H1 (cell line): ENCODE measurements around the gene PSMB11. TPM values are rescaled to one million over a fixed set of nuclear protein-coding genes. Genes with fewer than 3 reads are reported as not detected.

Experiments used
- CTCF ChIA-PET: fragments of 300-600 bp; sonication (Branson Sonifier 250); formaldehyde crosslinking; loops from one replicate; lab custom pipeline; 2021; ENCODE audit not compliant: partially characterized antibody; lab: Charles Lee
- POLR2A ChIA-PET: fragments of 300-600 bp; sonication (Branson Sonifier 250); formaldehyde crosslinking; loops from one replicate; lab custom pipeline; 2021; ENCODE audit warnings: inconsistent platforms; ENCODE audit not compliant: partially characterized antibody; lab: Charles Lee
- DNase-seq, 2 experiments: peaks; one replicate each; pipeline versions ENCODE4 v3.0.0 to v3.0.0-alpha.2; 2010 to 2022; ENCODE audit warnings: low spot score in 2 of 2, low read depth in 1 of 2, mixed read lengths in 1 of 2
- FAIRE-seq: peaks from 2 replicates; lab custom pipeline; 2011; peaks lifted over from hg19 to GRCh38; lab: Jason Lieb, UNC
- H2AFZ ChIP-seq: 2 replicates; pipeline ENCODE4 v1.8.1; 2012; ENCODE audit warnings: low read length, inconsistent platforms
- H2AK5ac ChIP-seq: 2 replicates; pipeline ENCODE4 v1.6.1; 2013; ENCODE audit warnings: low read depth, low read length
- H2BK120ac ChIP-seq: replicated peaks from 2 replicates; pipeline ENCODE3; 2013; ENCODE audit warnings: low read depth, low read length, inconsistent platforms
- H2BK12ac ChIP-seq: 2 replicates; pipeline ENCODE4 v1.6.1; 2013; ENCODE audit warnings: low read depth, low read length
- H2BK15ac ChIP-seq: 2 replicates; pipeline ENCODE4 v1.6.1; 2013; ENCODE audit warnings: low read length
- H2BK20ac ChIP-seq: 2 replicates; pipeline ENCODE4 v1.6.1; 2013; ENCODE audit warnings: low read length
- H2BK5ac ChIP-seq: 2 replicates; pipeline ENCODE4 v1.6.1; 2013; ENCODE audit warnings: low read depth, low read length
- H3K14ac ChIP-seq: 2 replicates; pipeline ENCODE4 v1.6.1; 2013; ENCODE audit warnings: inconsistent platforms; ENCODE audit not compliant: insufficient read length
- H3K18ac ChIP-seq: 2 replicates; pipeline ENCODE4 v1.6.1; 2013; ENCODE audit warnings: low read length; ENCODE audit errors: extremely low read depth
- H3K23ac ChIP-seq: 2 replicates; pipeline ENCODE4 v1.6.1; 2013; ENCODE audit warnings: inconsistent platforms; ENCODE audit not compliant: insufficient read length
- H3K23me2 ChIP-seq: 2 replicates; pipeline ENCODE4 v1.6.1; 2013; ENCODE audit warnings: low read depth, low read length
- H3K27ac ChIP-seq: 2 replicates; pipeline ENCODE4 v1.6.1; 2011; ENCODE audit warnings: low read depth, low read length, inconsistent platforms
- H3K27me3 ChIP-seq, 4 experiments: replicated peaks in 1 of 4; 1 replicate in 1 of 4; 2 replicates in 3 of 4; pipeline versions ENCODE4 v1.6.1 to v1.8.1; 2011 to 2013; ENCODE audit warnings: low read length in 3 of 4, mild to moderate bottlenecking in 3 of 4, inconsistent platforms in 2 of 4, mixed read lengths in 2 of 4, moderate library complexity in 1 of 4; ENCODE audit not compliant: control insufficient read depth in 3 of 4, insufficient read depth in 3 of 4; ENCODE audit errors: extremely low read depth in 1 of 4
- H3K36me3 ChIP-seq, 4 experiments: 2 replicates each; pipeline versions ENCODE4 v1.6.1 to v1.8.1; 2011 to 2013; ENCODE audit warnings: mild to moderate bottlenecking in 4 of 4, low read length in 3 of 4, moderate library complexity in 2 of 4, control low read depth in 1 of 4, inconsistent platforms in 1 of 4; ENCODE audit not compliant: insufficient read depth in 4 of 4, control insufficient read depth in 2 of 4
- H3K4ac ChIP-seq: replicated peaks from 2 replicates; pipeline ENCODE3; 2013; ENCODE audit warnings: low read length, low read depth, mixed read lengths, inconsistent platforms; ENCODE audit not compliant: insufficient read length
- H3K4me1 ChIP-seq, 4 experiments: replicated peaks in 1 of 4; 1 replicate in 1 of 4; 2 replicates in 3 of 4; pipeline versions ENCODE4 v1.6.1 to v1.8.1; 2011 to 2013; ENCODE audit warnings: low read length in 3 of 4, inconsistent platforms in 2 of 4, mixed read lengths in 1 of 4; ENCODE audit not compliant: insufficient read depth in 4 of 4, control insufficient read depth in 3 of 4
- H3K4me2 ChIP-seq, 2 experiments: 2 replicates each; pipeline versions ENCODE4 v1.6.1 to v1.8.1; 2011 to 2013; ENCODE audit warnings: low read depth in 2 of 2, low read length in 2 of 2, control low read depth in 1 of 2, inconsistent platforms in 1 of 2, mild to moderate bottlenecking in 1 of 2; ENCODE audit not compliant: insufficient read depth in 1 of 2
- H3K4me3 ChIP-seq, 4 experiments: fragments of 200-600, 300-600 bp in 1 of 4; sonication (generic), shearing (Covaris generic), sonication (Bioruptor Twin) in 1 of 4; 2 replicates each; pipeline versions ENCODE4 v1.5.1 to v1.8.1; 2011 to 2016; ENCODE audit warnings: low read length in 4 of 4, low read depth in 3 of 4, control low read depth in 2 of 4, inconsistent platforms in 2 of 4, mild to moderate bottlenecking in 2 of 4, mixed read lengths in 1 of 4, moderate library complexity in 1 of 4; ENCODE audit not compliant: insufficient read depth in 2 of 4; ENCODE audit errors: extremely low read depth in 1 of 4
- H3K56ac ChIP-seq: replicated peaks from 2 replicates; pipeline ENCODE3; 2013; ENCODE audit warnings: low read depth, mild to moderate bottlenecking, mixed read lengths, low read length, inconsistent platforms; ENCODE audit not compliant: insufficient read length
- H3K79me1 ChIP-seq: 2 replicates; pipeline ENCODE4 v1.6.1; 2013; ENCODE audit warnings: low read depth, low read length, control low read depth
- H3K79me2 ChIP-seq, 2 experiments: 2 replicates each; pipeline versions ENCODE4 v1.6.1 to v1.8.1; 2012 to 2013; ENCODE audit warnings: low read length in 2 of 2, mild to moderate bottlenecking in 2 of 2, inconsistent platforms in 1 of 2; ENCODE audit not compliant: insufficient read depth in 2 of 2, control insufficient read depth in 1 of 2
- H3K9ac ChIP-seq, 4 experiments: replicated peaks in 1 of 4; 1 replicate in 1 of 4; 2 replicates in 3 of 4; pipeline versions ENCODE4 v1.6.1 to v1.8.1; 2011 to 2013; ENCODE audit warnings: low read depth in 3 of 4, low read length in 3 of 4, control low read depth in 2 of 4, mild to moderate bottlenecking in 2 of 4, moderate library complexity in 2 of 4, inconsistent platforms in 1 of 4; ENCODE audit errors: extremely low read depth in 1 of 4
- H3K9me3 ChIP-seq, 2 experiments: 2 replicates each; pipeline versions ENCODE4 v1.6.1 to v1.8.1; 2012 to 2013; ENCODE audit warnings: mild to moderate bottlenecking in 2 of 2, moderate library complexity in 2 of 2, control low read depth in 1 of 2, inconsistent platforms in 1 of 2, low read depth in 1 of 2, low read length in 1 of 2, mixed read lengths in 1 of 2; ENCODE audit not compliant: insufficient read depth in 2 of 2
- H4K20me1 ChIP-seq, 2 experiments: replicated peaks in 1 of 2; 2 replicates each; pipeline versions ENCODE3 to v1.8.1; 2011 to 2013; ENCODE audit warnings: inconsistent platforms in 2 of 2, low read length in 2 of 2, mild to moderate bottlenecking in 1 of 2; ENCODE audit not compliant: insufficient read depth in 2 of 2, control insufficient read depth in 1 of 2
- H4K5ac ChIP-seq: 2 replicates; pipeline ENCODE4 v1.6.1; 2013; ENCODE audit warnings: low read length, low read depth, mixed read lengths, inconsistent platforms; ENCODE audit not compliant: insufficient read length
- H4K8ac ChIP-seq: 2 replicates; pipeline ENCODE4 v1.8.0; 2013; ENCODE audit warnings: mild to moderate bottlenecking, moderate library complexity, low read length, inconsistent platforms; ENCODE audit not compliant: insufficient read depth; ENCODE audit errors: extremely low read depth
- H4K91ac ChIP-seq: replicated peaks from 2 replicates; pipeline ENCODE3; 2013; ENCODE audit warnings: low read length, mixed read lengths, inconsistent platforms; ENCODE audit not compliant: insufficient read length
- CTBP2 ChIP-seq: IDR thresholded peaks from 2 replicates; pipeline ENCODE4 v1.7.0; 2011; ENCODE audit warnings: borderline replicate concordance, mild to moderate bottlenecking, moderate library complexity, mixed read lengths, low read length; ENCODE audit not compliant: insufficient read depth, insufficient read length
- RAD21 ChIP-seq, 2 experiments: IDR thresholded peaks in 1 of 2; conservative IDR thresholded peaks in 1 of 2; 2 replicates each; pipeline ENCODE4 v1.6.1; 2011; ENCODE audit warnings: low read depth in 2 of 2, low read length in 2 of 2, improper control_type of control experiment in 1 of 2, inconsistent platforms in 1 of 2, mild to moderate bottlenecking in 1 of 2, moderate library complexity in 1 of 2
- SIX5 ChIP-seq: IDR thresholded peaks from 2 replicates; pipeline ENCODE4 v1.6.1; 2011; ENCODE audit warnings: mild to moderate bottlenecking, low read depth, low read length
- WGBS, 2 experiments: shearing (Covaris generic) in 1 of 2; methylation state at CpG; one replicate each; pipeline versions ENCODE4 v1.1.6 to v1.1.7; 2013 to 2015; ENCODE audit warnings: low lambda C conversion rate in 2 of 2, mixed read lengths in 2 of 2, inconsistent platforms in 1 of 2, low coverage in 1 of 2, missing lambda C conversion rate in 1 of 2; ENCODE audit not compliant: insufficient replicate concordance in 2 of 2, insufficient coverage in 1 of 2, insufficient read length in 1 of 2; ENCODE audit errors: extremely low coverage in 1 of 2, missing lambda C conversion rate in 1 of 2; 5-methylcytosine and 5-hydroxymethylcytosine counted together
- polyA plus RNA-seq, 7 experiments: library from polyadenylated mRNA; depleted of rRNA in 3 of 7; stranded (reverse) in 5 of 7; unstranded in 2 of 7; fragments of >200 nt in 5 of 7; fragments of 200-250 nt in 2 of 7; gene quantifications; 1 replicate in 5 of 7; 2 replicates in 1 of 7; 4 replicates in 1 of 7; pipeline versions ENCODE4 v1.2.1 to v1.2.3, GENCODE V29; 2011 to 2013; ENCODE audit warnings: missing spikeins in 2 of 7, mixed read lengths in 2 of 7
- total RNA-seq: library from RNA; stranded (reverse); fragmentation: NEBNext Ultra II Directional; extraction: Animal tissue kit (Norgen Biotek cat#: 25700); gene quantifications from 2 replicates; pipeline ENCODE4 v1.2.1, GENCODE V29; 2021
- TF ChIP-seq, protein P1 (sequence below), 3 experiments: IDR thresholded peaks; 1 replicate in 2 of 3; 2 replicates in 1 of 3; pipeline versions ENCODE4 v1.5.1 to v1.6.1; 2011; ENCODE audit warnings: low read length in 3 of 3, mild to moderate bottlenecking in 3 of 3, inconsistent platforms in 2 of 3, low read depth in 1 of 3, moderate library complexity in 1 of 3; ENCODE audit not compliant: insufficient read depth in 1 of 3; ENCODE audit errors: control extremely low read depth in 1 of 3

Gene PSMB11
- total and polyA plus RNA-seq, 2 of the 8 experiments (the other 6 are each of a cell fraction or from before 2014, with no cell fraction given): not detected

- H3K4me1 ChIP-seq: peaks cover 0 to 15% (median 4%) of the 10 kb centered on the region in 4 experiments; a peak in 4 of 7 replicates
- no peak overlapping the region for H4K91ac ChIP-seq
- H3K4ac ChIP-seq: no peak overlapping the region
- no peak overlapping the region for H3K4me2 ChIP-seq
- CTCF ChIA-PET: interaction anchor here (0.8 to 29.2 kb wide), 20 partner anchors 12 to 291 kb away, joined by 3 to 785 read pairs (median 5); partner anchors contain the start of genes AJUBA and PSMB11
- no peaks in the 10 kb centered on the region for H3K79me1 ChIP-seq
- no peak overlapping the region for H2AFZ ChIP-seq
- H4K8ac ChIP-seq: no peak overlapping the region
- FAIRE-seq (no peak), DNase-seq (no peak)
- no peaks in the 10 kb centered on the region for H3K9me3 ChIP-seq
- H2BK5ac ChIP-seq: no peak overlapping the region
- TF ChIP-seq RAD21 (IDR thresholded peaks at IDR 0.05 in 1 of 2, conservative IDR thresholded peaks at IDR 0.05 in 1 of 2; ENCODE audit: low read depth in 2 of 2, low read length in 2 of 2): peak; percentile 61 to 69
- TF ChIP-seq, protein P1, sequence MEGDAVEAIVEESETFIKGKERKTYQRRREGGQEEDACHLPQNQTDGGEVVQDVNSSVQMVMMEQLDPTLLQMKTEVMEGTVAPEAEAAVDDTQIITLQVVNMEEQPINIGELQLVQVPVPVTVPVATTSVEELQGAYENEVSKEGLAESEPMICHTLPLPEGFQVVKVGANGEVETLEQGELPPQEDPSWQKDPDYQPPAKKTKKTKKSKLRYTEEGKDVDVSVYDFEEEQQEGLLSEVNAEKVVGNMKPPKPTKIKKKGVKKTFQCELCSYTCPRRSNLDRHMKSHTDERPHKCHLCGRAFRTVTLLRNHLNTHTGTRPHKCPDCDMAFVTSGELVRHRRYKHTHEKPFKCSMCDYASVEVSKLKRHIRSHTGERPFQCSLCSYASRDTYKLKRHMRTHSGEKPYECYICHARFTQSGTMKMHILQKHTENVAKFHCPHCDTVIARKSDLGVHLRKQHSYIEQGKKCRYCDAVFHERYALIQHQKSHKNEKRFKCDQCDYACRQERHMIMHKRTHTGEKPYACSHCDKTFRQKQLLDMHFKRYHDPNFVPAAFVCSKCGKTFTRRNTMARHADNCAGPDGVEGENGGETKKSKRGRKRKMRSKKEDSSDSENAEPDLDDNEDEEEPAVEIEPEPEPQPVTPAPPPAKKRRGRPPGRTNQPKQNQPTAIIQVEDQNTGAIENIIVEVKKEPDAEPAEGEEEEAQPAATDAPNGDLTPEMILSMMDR (IDR thresholded peaks at IDR 0.05; ENCODE audit: control extremely low read depth in 1 of 3, insufficient read depth in 1 of 3, low read depth in 1 of 3, low read length in 3 of 3): peak; percentile 56 to 59 (median 57)
- TF ChIP-seq SIX5: no peak
- no peak for TF ChIP-seq CTBP2
- no peak overlapping the region for H3K27ac ChIP-seq
- no peak overlapping the region for H2BK15ac ChIP-seq
- H2AK5ac ChIP-seq: no peak overlapping the region
- no peak overlapping the region for H3K4me3 ChIP-seq
- no peak overlapping the region for H2BK120ac ChIP-seq
- peaks cover 0 to 4% of the 10 kb centered on the region in 2 experiments for H4K20me1 ChIP-seq
- no peak overlapping the region for H2BK12ac ChIP-seq
- no peaks in the 10 kb centered on the region; a peak in 1 of 7 replicates for H3K27me3 ChIP-seq
- H3K23me2 ChIP-seq: peaks cover 12% of the 10 kb centered on the region
- H3K9ac ChIP-seq: no peak overlapping the region
- 86% methylated on average over 16 of the region's 17 CpGs; no CpG with 5 or more reads in 1 of the 2 experiments for WGBS, 2 experiments
- H2BK20ac ChIP-seq: no peak overlapping the region
- no peak overlapping the region for H3K56ac ChIP-seq
- POLR2A ChIA-PET: interaction anchor here (0.9 to 6.2 kb wide), 9 partner anchors 20 to 125 kb away, joined by 3 to 65 read pairs (median 5); partner anchors contain the start of genes AJUBA, PRMT5 and PSMB5
- H4K5ac ChIP-seq: no peak overlapping the region
- peaks cover 0 to 13% (median 4%) of the 10 kb centered on the region in 4 experiments; a peak in 5 of 8 replicates for H3K36me3 ChIP-seq
- no peak overlapping the region for H3K14ac ChIP-seq
- no peaks in the 10 kb centered on the region for H3K79me2 ChIP-seq
- no peak overlapping the region for H3K23ac ChIP-seq
- H3K18ac ChIP-seq: no peak overlapping the region
Measured at GRCh38 chr14:23054000-23054811, 12.2 kb downstream of the PSMB11 start.
